ENCODE data around the gene MGAT5B.

DNA sequence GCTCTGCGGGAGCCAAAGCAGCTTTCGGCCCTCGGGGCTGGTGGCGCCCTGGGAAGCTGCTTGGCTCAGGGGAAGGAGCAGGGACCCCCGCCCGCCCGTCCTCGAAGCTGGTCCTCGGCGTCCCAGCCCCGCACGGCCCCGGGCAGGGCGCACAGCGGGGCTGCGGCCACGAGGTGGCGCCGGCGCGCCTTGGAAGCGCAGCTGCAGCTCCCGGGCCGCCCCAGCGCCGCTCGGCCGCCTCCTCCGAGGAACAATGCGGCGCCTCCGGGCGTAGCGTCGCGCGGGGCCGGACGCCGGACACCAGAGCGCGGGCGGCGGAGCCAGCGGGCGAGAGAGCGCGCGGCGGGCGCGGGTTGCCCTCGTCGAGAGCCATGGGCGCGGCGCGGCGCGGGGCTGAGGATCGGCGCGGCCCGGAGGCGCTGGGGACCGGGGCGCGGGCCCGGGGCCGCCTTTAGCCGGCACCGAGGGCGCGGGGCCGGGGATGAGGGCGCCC, at the start of gene MGAT5B:
- no peak for TF ChIP-seq EZH2 (IDR thresholded peaks at IDR 0.05; ENCODE audit: insufficient read depth, poor library complexity, severe bottlenecking)
- no peak for TF ChIP-seq EZH2phosphoT487 (IDR thresholded peaks at IDR 0.05; ENCODE audit: insufficient read depth, low read depth)
